NCI-H82 treated with DMSO at 0.1 percent for 48 hours (cell line): ENCODE results near the gene TMEM229A.
"Not testable (repeated sequence)": the region's sequence is repeated elsewhere in the genome, so short reads cannot be mapped to it uniquely, and the experiment has no call there.

Source experiments
- DNase-seq: peaks from one replicate; lab custom pipeline; 2025; ENCODE audit not compliant: unreplicated experiment; lab: John Stamatoyannopoulos, UW

TMEM229A gene

DNA sequence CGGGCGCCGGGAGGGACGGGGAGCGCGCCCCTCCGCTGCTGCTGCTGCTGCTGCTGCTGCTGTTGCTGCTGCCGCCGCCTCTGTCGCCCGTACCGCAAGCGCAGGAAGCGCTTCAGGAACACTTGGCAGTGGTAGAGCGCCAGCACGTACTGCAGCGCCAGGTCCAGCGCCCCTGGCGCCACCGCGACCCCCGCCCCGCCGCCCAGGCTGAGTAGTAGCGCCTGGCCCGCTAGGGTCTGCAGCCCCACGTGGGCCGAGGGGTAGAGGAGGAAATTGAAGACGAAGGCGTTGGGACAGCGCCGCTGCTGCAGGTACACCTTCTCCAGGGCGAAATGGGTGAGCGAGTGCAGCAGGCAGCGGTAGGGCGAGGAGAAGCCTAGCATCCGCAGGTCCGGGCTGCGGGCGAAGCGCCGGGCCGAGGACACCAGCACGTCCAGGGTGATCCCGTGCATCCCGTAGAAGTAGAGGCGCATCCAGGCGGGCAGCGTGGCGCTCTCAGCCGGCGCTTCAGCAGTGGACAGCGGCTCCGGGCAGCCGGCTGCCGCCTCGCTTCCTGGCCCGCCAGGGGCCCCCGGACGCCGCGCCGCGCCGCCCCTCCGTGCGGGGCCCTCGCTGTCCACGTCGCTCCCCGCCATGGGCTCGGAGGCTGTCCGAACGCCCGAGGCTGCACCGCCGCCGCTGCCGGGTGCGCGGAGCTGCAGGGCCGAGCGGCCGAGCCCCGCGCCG is at the start of gene TMEM229A:
TSS of gene TMEM229A (minus strand) at position 699 of the 726 bp plus-strand sequence. CDS start at position 635, 64 bp downstream.
- DNase-seq, result peak; percentile 25

DNA sequence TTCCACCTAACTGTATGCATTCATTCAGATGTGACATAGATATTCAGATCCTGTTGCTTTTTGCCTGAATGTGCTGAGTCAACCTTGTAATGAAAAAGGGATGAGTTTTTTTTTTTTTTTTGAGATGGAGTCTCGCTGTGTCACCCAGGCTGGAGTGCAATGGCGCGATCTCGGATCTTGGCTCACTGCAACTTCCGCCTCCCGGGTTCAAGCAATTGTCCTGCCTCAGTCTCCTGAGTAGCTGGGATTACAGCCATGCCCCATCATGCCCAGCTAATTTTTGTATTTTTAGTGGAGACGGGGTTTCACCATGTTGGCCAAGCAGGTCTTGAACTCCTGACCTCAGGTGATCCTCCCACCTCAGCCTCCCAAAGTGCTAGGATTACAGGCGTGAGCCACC is 49.4 kb upstream of the TMEM229A start:
- DNase-seq, result not testable (repeated sequence)

DNA sequence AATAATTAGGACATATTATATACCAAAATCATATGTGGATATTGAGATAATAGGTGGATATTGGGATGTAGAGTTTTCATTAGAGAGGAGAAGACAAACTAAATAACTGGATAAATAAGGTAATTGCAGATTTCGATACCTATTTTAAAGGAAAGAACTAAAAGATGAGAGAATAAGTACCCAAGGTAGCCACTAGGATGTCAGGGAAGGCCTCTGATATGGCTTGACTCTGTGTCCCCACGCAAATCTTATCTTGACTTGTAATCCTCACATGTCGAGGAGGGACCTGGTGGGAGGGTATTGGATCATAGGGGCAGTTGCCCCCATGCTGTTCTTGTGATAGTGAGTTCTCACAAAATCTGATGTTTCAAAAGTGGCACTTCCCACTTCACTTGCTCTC is 44.7 kb upstream of the TMEM229A start:
- no peak for DNase-seq

DNA sequence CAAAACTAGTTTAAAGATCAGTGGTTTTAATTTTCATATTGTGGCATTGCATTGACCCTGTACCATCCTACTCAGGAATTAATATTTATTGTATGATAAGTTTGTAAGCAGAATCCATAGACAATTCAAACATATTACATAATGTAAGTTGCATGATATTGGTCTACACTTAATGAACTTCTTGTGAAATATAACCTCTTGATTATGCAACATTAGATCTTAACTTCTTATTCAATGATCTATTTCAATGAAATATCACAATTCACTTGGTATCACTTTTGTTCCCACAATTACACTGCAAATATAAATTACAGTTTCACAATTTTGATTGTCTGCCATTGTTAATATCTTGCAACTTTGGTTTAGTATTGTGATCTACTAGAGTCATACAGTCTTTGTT is 44.0 kb upstream of the TMEM229A start:
- DNase-seq, result no peak

DNA sequence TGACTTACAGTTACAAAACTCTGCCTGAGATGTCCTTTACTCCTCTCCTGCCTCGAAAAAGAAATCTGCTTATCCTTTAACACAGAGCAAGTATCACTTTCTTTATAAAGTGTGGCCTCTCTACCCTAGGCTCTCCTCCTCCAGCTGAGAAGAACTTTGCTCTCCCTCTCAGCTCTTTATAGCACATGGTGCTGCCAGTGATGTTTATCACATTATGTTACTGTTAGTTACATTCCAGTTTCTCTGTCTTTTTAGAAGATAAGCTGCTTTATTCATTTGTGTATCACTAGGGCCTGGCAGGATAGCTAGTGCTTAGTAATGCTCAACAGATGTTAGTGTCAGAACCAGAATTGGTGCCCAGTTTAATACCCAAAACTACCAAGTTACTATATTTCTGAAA is 41.1 kb upstream of the TMEM229A start:
- DNase-seq, result peak; percentile 52

DNA sequence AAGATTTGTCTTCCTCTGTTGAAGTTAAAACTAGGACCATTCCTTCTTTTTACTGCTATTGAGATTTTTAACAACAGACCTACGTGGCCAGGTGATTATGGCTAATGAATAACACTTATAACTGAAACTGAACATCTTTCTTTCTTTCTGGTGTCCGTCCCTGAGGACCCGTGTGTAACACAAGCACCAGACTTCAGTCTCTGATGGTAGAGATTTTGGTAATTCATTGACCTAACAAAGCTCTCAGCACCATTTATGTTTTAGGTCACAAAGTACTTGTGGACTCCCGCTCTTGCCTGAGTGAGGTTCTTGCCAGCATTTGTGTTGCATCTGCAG is 40.4 kb upstream of the TMEM229A start:
- no peak for DNase-seq

DNA sequence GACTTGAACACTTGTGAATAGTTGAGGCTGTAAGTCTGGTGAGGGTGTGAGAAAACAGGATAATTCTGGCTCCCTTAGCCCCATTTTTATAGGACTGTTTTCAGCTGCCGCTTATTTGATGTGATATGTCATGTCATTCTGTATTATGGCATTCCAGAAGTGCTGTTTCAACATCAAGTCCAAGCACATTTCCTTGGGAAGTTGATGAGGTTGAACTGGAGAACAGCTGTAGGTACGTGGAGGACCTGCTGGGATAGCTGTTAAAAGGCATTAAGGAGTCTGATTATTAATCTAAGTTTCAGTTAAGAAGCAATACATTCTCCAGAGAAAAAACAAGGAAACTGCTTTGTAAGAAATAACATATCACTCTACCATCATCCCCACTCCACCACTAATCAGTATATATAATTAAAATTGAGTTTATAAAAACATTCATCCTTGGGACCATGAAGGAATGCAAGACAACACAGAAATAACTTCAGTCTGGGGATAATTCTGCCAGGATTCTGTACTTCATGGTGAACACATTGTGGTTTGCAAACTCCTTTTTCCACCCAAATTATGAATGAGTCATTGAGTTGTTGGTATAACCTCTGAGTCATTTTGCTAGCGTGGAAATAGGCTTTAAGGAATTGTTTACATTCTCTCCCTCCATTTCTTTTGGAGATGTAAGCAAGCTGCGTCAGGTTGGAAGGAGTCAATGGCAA is 39.9 kb upstream of the TMEM229A start:
- DNase-seq, result no peak

DNA sequence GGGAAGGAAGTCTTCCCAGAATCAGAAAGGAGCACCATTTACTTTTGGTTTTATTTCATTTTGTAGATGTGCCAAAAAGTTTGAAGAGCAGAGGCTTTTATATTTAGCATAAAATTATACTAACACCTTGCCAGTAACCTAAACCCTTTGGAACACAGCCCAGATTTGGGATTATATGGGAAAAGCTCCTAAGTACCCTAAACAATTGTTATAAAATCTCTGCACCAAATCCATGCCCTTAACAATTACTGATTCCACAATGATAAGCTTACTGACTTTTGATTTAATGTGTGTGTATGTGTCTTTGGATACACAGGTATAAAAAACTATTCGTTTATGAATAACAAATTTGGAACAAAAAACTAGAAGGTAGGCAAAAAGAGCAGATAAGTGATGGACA is 39.0 kb upstream of the TMEM229A start:
- peak; percentile 90 for DNase-seq

DNA sequence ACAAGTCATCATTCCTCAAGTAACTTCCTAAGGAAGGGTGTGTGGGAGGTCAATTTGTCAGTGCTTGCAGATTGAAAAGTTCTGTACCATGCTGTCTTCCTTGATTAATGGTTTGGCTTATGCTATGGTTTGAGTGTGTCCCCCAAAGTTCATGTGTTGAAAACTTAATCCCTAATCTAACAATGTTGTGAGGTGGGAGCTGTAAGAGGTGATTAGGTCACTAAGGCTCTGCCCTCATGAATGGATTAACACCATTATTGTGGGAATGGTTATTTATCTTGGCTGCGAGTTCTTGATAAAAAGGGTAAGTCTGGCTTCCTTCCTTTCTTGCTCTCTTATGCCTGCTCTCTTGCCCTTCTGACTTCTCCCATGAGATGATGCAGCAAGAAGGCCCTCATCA is 29.3 kb upstream of the TMEM229A start:
- no peak for DNase-seq

DNA sequence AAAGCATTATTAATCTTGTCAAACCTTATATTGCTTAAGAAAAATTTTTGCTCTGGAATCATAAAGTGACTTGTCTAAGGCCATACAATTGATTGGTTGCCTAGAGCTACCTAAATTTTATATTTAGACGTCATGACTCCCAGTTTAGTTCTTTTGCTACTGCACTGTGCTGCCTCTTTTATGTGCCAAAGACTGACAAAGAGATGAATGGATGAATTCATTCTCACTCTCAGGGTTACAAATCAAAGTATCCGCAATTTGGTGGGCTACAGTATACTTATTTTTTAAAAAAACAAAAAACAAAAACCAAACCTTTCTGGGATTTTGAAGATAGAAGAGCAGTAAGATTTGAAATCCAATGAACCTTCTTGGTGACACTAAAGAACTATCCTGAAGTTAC is 27.7 kb upstream of the TMEM229A start:
- DNase-seq, result no peak

DNA sequence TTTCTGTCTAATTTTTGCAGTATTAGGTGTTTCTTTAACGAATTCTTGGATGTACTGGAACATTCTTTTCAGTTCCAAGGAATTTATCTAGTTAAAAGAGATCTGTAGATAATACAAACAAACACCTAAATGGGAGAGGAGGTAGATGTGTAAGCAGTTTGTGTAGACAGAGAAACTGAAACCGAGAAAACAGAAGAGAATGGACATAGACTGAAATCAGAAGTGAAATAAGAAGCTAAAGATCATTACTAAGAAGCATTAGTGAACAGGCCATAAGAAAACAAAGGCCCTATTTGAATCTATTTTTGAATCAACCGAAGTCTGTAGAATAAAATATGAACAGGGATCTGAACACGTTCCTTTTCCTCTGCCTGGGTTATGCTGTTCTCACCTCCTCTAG is 26.5 kb upstream of the TMEM229A start:
- DNase-seq, result no peak

DNA sequence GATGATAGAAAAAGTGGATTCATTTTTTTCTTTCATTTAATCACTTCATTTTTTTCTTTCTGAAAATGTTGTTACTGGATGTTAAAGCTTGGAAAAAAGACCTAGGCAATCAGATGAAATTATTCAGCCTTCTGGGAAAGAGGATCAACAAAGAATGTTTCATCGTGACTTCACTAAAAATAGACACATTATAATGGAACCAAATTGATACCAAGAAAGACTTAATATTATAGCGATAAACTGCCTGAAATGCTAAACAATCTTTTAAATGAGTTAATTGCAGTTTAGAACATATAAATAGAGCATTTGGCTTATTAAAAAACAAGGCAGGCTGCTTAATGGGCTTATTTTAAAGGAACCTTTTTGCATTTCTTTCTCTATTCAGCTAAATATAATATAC is 25.6 kb upstream of the TMEM229A start:
- DNase-seq, result no peak

DNA sequence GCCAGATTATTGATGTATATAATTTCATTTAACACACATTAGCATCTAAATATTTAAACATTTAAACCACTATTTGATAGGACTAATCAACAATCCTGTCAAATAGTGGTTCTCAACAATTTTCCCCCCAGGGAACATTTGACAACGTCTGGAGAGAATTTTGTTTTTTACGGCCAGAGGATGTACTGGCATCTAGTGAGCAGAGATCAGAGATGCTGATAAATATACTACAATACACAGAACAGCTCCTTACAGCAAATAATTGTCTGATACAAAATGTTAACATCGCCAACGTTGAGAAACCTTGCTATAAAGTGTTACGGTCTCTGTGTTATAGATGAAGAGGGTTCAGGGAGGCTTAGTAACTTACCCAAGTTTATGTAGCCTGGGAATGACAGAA is 25.0 kb upstream of the TMEM229A start:
- DNase-seq, result no peak

DNA sequence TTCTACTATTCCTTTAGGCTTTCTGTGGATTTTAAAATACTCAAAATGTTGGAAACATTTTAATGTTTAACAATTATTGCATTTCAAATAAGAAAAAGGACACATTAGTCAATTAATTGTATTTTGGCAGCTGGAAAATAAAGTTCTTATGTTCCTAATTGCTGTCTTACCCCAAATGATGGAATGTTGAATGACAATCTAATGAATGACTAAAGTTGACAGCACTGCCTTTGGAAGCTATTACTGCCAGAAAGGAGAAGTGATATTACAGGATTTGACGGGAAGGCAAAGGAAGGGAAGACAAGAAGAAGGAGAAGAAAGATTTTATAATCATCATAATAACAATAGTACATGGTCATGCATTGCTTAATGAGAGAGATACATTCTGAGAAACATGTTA is 23.4 kb upstream of the TMEM229A start:
- no peak for DNase-seq

DNA sequence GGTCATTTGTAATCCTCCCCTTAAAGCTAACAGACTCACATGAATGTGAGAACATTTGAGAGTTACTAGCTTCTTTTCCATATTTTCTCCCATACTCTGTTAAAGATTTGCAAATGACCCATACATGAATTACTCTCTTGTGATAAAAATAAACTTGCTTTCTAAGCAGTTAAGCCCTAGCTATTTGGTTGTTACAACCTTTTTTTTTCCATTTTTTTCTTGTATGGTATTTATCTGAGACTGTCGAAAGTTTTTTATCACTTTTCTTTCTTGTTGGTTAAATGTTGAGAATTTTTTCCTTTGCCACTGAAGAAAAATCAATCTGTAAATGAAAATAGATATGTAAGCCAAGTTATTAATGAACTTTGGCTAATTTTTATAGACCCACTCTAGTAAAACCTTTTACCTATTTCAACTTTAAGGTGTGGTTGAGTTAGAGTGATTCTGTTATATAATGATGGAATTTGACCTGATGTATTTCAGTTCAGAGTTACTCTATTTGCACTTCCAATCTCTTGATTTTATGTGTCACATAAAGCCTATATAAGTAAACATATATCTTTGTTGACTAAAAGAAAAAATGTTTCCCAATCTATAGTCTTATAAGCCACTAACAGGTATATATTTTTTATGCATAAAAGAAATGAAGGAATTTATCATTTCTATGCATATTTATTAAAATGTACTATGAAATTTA is 19.0 kb upstream of the TMEM229A start:
- no peak for DNase-seq

DNA sequence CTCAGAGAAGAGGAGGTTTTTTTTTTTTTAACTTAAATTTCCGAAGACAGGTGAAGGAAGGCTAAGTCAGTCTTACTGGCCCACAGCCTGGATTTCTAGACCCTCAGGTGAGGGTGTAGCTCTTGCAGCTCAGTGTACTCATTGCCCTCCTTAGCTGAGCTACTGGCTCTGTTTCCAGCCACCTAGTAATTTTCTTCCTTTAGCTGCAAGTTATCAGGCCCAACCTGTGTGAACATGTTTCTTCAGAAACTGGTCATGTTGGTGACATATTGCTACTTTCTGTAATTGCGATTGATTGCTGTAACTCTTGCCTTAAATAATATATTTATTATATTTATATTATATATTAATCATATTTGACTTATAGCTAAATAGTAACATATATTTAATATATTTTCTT is 10.0 kb upstream of the TMEM229A start:
- no peak for DNase-seq

DNA sequence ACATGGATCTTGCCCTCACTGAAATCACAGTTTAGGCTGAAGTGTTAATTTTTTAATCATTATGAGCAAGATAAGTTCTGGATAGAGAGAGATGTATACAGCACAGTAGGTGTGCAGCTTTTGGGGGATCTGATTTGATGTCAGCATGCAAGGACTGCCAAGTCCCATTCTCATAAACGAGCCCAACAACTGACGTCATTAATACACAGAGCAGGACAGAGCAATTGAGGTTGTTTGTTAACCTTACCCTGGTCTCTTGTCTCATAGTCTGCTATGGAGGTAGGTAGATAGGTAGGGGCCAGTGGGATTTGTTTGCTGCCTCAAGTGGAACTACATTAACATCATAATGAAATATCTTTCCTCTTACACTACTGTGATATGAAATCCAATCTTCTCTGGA is 8.6 kb upstream of the TMEM229A start:
- DNase-seq, result no peak

DNA sequence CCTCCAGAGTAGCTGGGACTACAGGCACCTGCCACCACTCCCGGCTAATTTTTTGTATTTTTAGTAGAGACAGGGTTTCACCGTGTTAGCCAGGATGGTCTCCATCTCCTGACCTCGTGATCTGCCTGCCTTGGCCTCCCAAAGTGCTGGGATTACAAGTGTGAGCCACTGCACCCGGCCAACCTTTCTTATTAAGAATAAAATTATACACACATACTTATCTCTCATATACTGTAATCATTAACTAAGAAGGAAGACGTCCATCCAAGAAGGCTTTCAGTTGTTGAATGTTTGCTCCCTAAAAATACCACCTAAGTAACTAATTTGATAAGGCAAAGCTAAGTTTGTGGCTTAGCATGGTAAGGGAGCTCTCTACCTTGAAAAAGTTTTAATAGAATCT is 5.0 kb upstream of the TMEM229A start:
- not testable (repeated sequence) for DNase-seq

DNA sequence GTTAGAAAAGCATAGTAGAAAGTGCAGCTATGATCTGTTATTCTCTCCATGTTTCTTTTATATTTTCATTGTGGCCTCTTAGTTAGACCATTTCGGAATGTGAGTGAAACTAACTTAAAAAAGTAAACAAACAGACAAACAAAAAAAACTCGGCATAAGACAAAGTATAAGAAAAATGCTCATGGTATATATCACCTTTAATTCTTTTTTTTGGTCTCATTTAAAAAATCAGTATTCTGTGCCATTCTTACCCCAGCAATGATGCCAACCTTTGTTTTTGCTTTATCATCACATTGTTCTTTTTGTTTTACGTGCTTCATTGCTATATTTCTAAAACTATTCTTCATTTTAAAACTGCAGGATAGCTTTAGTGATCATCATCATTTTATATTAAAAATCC is 2.8 kb upstream of the TMEM229A start:
- no peak for DNase-seq

DNA sequence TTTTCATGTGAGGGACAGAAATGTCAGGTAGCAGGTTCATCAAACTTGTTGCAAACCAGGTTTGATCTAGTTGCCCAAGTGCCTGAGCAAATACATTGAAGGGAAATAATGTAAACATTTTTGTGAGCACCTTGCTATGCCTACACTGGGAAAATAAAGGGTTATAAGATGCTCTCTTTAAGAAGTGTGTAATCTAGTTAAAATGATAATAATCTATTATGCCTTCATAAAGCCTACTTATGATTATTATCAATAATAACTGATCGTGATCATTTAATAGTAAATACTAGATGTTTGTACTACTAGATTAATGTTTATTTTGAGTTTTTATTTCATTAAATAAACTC is 1.9 kb upstream of the TMEM229A start:
- DNase-seq, result no peak

DNA sequence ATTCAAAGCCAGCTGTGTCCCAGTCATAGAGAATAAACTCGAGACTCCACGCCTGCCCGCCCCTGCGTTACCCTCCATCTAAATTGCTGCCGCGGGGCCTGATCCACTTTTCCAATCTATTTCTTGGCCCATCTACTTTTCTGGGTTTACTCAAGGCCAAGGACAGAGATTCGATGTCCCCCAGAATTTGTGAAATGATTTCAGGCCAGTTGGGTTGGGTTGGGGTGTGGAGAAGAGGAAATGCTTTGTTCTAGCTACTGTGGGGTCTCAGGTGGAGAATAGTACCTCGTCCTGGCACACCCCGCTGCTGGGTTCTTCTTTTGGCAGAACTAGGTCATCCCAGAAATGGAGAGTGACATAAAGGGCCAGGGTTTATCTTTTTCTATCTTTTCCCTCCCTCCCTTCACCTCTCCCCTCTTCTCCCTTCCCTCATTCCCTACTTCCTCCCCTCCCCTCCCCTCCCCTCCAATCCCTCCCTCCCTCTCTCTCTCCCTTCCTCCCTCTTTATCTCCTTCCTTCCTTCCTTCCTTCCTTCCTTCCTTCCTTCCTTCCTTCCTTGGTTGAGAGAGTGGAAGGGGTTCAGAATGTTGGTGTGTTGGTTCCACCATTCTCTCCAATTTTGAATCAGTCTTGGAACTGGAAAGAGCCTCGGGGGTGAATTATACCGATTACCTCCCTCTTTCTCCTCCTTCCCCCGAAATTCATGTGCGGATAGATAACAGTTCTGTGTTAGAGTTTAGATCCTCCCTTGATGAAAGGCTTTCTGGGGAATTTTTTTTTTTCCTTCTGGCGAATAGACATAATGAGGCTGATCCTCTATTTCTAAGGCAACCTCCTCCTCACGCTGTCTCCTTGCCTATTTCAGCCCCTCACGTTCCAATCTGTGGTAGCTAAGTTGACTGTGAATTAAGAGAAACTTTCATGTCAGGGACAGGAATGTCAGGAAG is 1.2 kb upstream of the TMEM229A start:
- DNase-seq, result no peak
